Right renal cortex interstitium (tissue), 3 donors: ENCODE results near the gene STK40. TPM values are rescaled to one million over a fixed set of nuclear protein-coding genes. Genes with fewer than 3 reads are reported as not detected.

Experiments
- polyA plus RNA-seq, 3 donors: library from polyadenylated mRNA; unstranded; fragments of 120-200 nt; gene quantifications; one replicate each; pipeline ENCODE4 v1.2.1, GENCODE V29; 2013; ENCODE audit not compliant: insufficient read length in 3 of 3

Gene STK40
- polyA plus RNA-seq, 3 donors, result 38.5 to 46.5 (median 43.6) TPM

Other genes with a start within 250 kb of the STK40 start
- gene TRAPPC3, start 236.4 kb downstream of the STK40 start, polyA plus RNA-seq, result 10 to 100 TPM; 59.4 to 66.8 (median 62.6) TPM
- gene MAP7D1, start 229.8 kb downstream of the STK40 start, polyA plus RNA-seq, result 10 to 100 TPM; 52.7 to 63.6 (median 60.0) TPM
- gene THRAP3, start 161.5 kb downstream of the STK40 start, polyA plus RNA-seq, result 100 to 1,000 TPM; 130 to 151 (median 147) TPM
- gene SH3D21, start 79.6 kb downstream of the STK40 start, polyA plus RNA-seq, result 10 to 100 TPM; 13.9 to 21.4 (median 16.6) TPM
- 10 to 100 TPM; 35.8 to 45.9 (median 41.8) TPM for gene EVA1B, start 62.3 kb downstream of the STK40 start, polyA plus RNA-seq
- gene LSM10, start 12.0 kb upstream of the STK40 start, polyA plus RNA-seq, result 10 to 100 TPM; 25.2 to 27.3 (median 27.3) TPM
- gene OSCP1, start 64.5 kb upstream of the STK40 start, polyA plus RNA-seq, result 10 to 100 TPM; 20.5 to 21.1 (median 21.1) TPM
- 10 to 100 TPM; 69.8 to 74.7 (median 70.3) TPM for gene MRPS15, start 78.5 kb upstream of the STK40 start, polyA plus RNA-seq
- 1 to 10 TPM; 2.0 to 3.6 (median 3.3) TPM for gene CSF3R, start 97.0 kb upstream of the STK40 start, polyA plus RNA-seq